HG03432 (cell line): ENCODE measurements around the gene CXCR6.

Source experiments
- ATAC-seq: cut with Tn5 transposase; IDR thresholded peaks from one replicate; pipeline ENCODE4 v1.9.1; 2021; ENCODE audit warnings: mild to moderate bottlenecking, moderate library complexity; ENCODE audit not compliant: unreplicated experiment

CXCR6 gene

GRCh38 chr3:45966950-45967640 is 23.8 kb downstream of the CXCR6 start:
- no peak for ATAC-seq

- no peak for ATAC-seq
Measured at GRCh38 chr3:45967724-45968123, 24.5 kb downstream of the CXCR6 start.

- ATAC-seq = no peak
Measured at GRCh38 chr3:45968149-45968548, 24.9 kb downstream of the CXCR6 start.

- no peak for ATAC-seq
Measured at GRCh38 chr3:45968706-45969105, 25.4 kb downstream of the CXCR6 start.

- ATAC-seq = no peak
Measured at GRCh38 chr3:45969116-45969515, 25.9 kb downstream of the CXCR6 start.

- no peak for ATAC-seq
Measured at GRCh38 chr3:45969953-45970352, 26.7 kb downstream of the CXCR6 start.

GRCh38 chr3:45972534-45973402 is 29.5 kb downstream of the CXCR6 start:
- no peak for ATAC-seq

GRCh38 chr3:45974686-45975085 is 31.4 kb downstream of the CXCR6 start:
- no peak for ATAC-seq

GRCh38 chr3:45975686-45976085 is 32.4 kb downstream of the CXCR6 start:
- no peak for ATAC-seq

GRCh38 chr3:45976191-45977091 is 33.2 kb downstream of the CXCR6 start:
- no peak for ATAC-seq

- ATAC-seq = no peak
Measured at GRCh38 chr3:45978006-45978761, 34.9 kb downstream of the CXCR6 start.

- no peak for ATAC-seq
Measured at GRCh38 chr3:45979378-45979777, 36.1 kb downstream of the CXCR6 start.

GRCh38 chr3:45980229-45980813 is 37.1 kb downstream of the CXCR6 start:
- ATAC-seq = no peak

- no peak for ATAC-seq
Measured at GRCh38 chr3:45980819-45981218, 37.6 kb downstream of the CXCR6 start.

- no peak for ATAC-seq
Measured at GRCh38 chr3:45981346-45982074, 38.2 kb downstream of the CXCR6 start.

- ATAC-seq = no peak
Measured at GRCh38 chr3:45983770-45984169, 40.5 kb downstream of the CXCR6 start.

GRCh38 chr3:45984331-45985312 is 41.4 kb downstream of the CXCR6 start:
- no peak for ATAC-seq
